HG03097 (cell line): Measurements from ENCODE around the gene VSTM4.

ENCODE experiments used
- ATAC-seq: cut with Tn5 transposase; IDR thresholded peaks from one replicate; pipeline ENCODE4 v1.9.1; 2021; ENCODE audit not compliant: unreplicated experiment, low FRiP score

Gene VSTM4

GRCh38 chr10:49012603-49013002 lies 102.7 kb downstream of the VSTM4 start:
- ATAC-seq = no peak

GRCh38 chr10:49011756-49012155 lies 103.6 kb downstream of the VSTM4 start:
- ATAC-seq = no peak

GRCh38 chr10:49010865-49011264 lies 104.5 kb downstream of the VSTM4 start:
- ATAC-seq = no peak

- no peak for ATAC-seq
Measured at GRCh38 chr10:49010295-49010694, 105.0 kb downstream of the VSTM4 start.

- ATAC-seq = no peak
Measured at GRCh38 chr10:49009199-49009979, 105.9 kb downstream of the VSTM4 start.

- no peak for ATAC-seq
Measured at GRCh38 chr10:49008505-49009198, 106.7 kb downstream of the VSTM4 start.

- no peak for ATAC-seq
Measured at GRCh38 chr10:49008091-49008490, 107.2 kb downstream of the VSTM4 start.

GRCh38 chr10:49007129-49007528 lies 108.2 kb downstream of the VSTM4 start:
- ATAC-seq = no peak

- no peak for ATAC-seq
Measured at GRCh38 chr10:49005270-49005669, 110.1 kb downstream of the VSTM4 start.

GRCh38 chr10:49001870-49002672 lies 113.3 kb downstream of the VSTM4 start:
- no peak for ATAC-seq

GRCh38 chr10:49001402-49001801 lies 113.9 kb downstream of the VSTM4 start:
- no peak for ATAC-seq

GRCh38 chr10:49000437-49001398 lies 114.6 kb downstream of the VSTM4 start:
- ATAC-seq = no peak

- ATAC-seq = no peak
Measured at GRCh38 chr10:48999346-48999745, 116.0 kb downstream of the VSTM4 start.

GRCh38 chr10:48996329-48996728 lies 119.0 kb downstream of the VSTM4 start:
- ATAC-seq = no peak

- no peak for ATAC-seq
Measured at GRCh38 chr10:48993627-48994026, 121.7 kb downstream of the VSTM4 start.

- ATAC-seq = no peak
Measured at GRCh38 chr10:48990226-48990625, 125.1 kb downstream of the VSTM4 start.

- no peak for ATAC-seq
Measured at GRCh38 chr10:48985621-48986158, 129.6 kb downstream of the VSTM4 start.

- no peak for ATAC-seq
Measured at GRCh38 chr10:48983648-48984351, 131.5 kb downstream of the VSTM4 start.

GRCh38 chr10:48982584-48982983 lies 132.7 kb downstream of the VSTM4 start:
- ATAC-seq = no peak
